CMK (cell line): Measurements from ENCODE around the gene TOM1L1.

Experiments used
- DNase-seq: peaks from one replicate; pipeline ENCODE4 v3.0.0-alpha.2; 2010; ENCODE audit warnings: low read depth

Gene TOM1L1

GRCh38 chr17:54992797-54993639, 92.4 kb downstream of the TOM1L1 start:
- no peak for DNase-seq

GRCh38 chr17:54996441-54996840, 95.8 kb downstream of the TOM1L1 start:
- no peak for DNase-seq

GRCh38 chr17:55002458-55002857, 101.8 kb downstream of the TOM1L1 start:
- no peak for DNase-seq

- DNase-seq = no peak
Measured at GRCh38 chr17:55004484-55004883, 103.8 kb downstream of the TOM1L1 start.

GRCh38 chr17:55005520-55005919, 104.9 kb downstream of the TOM1L1 start:
- DNase-seq = no peak
